UCSD-AML1 (cell line): ENCODE measurements around the gene PGGHG.
A peak's percentile ranks its signal among the peaks of the same experiment; 100 is the strongest.
"Not testable (repeated sequence)": the region's sequence is repeated elsewhere in the genome, so short reads cannot be mapped to it uniquely, and the experiment has no call there.

Experiments used
- DNase-seq: peaks from one replicate; lab custom pipeline; 2025; ENCODE audit not compliant: unreplicated experiment; lab: John Stamatoyannopoulos, UW

The PGGHG gene

DNA sequence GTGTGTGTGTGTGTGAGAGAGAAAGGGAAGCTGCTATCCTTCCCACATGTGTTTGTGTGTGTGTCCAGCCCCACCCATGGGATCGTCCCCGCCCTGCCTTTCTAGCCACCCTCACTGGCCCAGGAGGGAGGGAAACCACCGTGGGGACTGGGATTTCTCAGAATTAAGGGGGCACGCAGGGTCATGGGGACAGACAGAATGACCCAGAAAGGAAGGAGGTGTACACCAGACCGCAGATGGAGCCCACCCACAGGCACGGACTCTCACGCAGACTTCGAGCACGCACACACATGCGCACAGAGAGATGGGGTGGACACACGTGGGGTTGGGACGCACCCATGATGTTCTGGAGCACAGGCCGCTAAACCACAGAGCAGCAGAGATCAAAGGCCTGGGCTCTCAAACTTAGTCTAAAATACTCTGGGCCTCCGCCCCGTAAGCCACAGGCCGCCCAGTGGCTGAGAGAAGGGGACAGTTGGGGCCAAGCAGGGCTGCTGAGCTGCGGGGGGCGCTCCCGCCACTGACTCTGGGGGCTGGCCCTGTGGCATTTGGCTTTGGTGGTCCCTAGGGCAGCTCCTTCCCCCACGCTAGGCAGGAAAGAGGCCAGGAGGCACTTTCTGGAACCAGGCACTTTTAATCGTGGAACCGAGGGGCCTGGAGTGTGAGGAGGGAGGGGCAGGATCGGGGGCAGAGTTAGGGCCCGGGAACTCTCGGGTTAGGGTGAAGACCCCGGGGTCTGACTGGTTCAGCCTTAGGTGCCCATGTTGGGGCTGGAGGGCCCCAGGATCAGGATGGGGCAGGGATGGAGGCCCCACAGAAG is 8.9 kb downstream of the PGGHG start:
- no peak for DNase-seq

DNA sequence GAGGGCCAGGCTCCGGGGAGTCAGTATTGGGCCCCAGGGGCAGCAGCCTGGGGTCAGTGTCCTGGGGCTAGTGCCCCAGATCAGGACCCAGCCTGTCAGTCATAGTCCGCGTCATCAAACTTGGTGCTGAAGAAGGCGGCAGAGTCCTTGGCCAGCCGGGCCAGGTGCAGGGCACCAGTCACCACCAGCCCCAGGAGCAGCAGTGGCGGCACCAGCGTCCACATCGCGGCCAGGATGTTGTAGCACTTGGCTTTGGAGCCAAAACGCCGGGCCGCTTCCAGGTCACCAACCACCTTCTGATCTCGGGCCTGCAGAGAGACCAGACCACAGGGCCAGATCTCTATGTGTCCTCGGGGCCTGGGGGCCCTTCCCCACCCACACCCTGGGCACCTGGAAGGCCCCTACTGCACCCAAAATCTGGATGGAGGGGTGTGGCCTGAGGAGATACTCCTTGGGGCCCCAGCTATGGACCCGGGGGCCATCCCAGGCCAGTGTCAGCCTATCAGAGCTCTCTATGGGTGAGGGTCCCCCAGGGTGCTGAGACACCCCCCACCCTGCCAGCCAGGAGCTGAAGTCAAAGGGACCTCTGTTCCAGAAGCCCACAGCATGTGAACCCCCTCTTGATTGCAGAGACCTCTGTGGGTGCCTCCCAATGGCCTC is 9.6 kb downstream of the PGGHG start:
- no peak for DNase-seq

DNA sequence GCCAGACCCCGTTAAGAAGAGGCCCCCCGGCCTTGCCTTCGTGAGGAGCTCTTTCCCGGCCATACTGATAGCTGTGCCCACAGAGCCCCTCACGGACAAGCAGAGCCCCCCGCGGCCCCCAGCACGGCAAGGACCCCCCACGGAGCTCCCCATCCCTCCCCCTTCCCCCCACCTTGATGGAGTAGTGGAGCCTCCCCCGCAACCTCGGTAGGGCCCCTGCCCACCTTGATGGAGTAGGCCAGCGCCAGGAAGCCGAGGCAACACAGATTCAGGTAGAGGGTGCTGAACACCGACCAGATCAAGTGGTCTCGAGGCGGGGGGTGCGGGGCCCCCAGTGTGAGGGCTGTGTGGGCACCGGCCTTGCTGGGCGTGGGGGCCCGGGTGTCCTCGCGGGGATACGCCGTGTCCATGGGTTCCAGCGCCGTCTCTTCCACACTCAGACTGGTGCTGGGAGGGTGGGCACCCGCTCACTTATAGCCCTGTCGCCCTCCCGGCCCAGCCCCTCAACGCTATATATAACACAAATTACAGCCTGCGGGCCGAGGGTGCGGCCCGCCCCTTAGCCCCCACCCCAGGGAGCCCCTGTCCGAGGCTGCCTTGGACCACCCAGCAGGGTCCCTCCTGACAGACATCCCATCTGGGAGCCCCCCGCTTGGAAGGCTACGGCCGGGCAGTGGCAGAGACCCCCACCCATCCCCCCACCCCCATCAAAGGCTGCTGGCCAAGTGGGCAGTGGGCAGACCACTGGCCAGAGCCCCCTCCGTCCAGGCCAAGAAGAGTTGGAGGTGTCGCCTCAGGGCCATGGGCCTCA is 10.4 kb downstream of the PGGHG start, which contains the start of gene IFITM5:
IFITM5 (minus strand) TSS at position 446 of the 811 bp plus-strand sequence; CDS start at position 410, 36 bp downstream.
- no peak for DNase-seq

DNA sequence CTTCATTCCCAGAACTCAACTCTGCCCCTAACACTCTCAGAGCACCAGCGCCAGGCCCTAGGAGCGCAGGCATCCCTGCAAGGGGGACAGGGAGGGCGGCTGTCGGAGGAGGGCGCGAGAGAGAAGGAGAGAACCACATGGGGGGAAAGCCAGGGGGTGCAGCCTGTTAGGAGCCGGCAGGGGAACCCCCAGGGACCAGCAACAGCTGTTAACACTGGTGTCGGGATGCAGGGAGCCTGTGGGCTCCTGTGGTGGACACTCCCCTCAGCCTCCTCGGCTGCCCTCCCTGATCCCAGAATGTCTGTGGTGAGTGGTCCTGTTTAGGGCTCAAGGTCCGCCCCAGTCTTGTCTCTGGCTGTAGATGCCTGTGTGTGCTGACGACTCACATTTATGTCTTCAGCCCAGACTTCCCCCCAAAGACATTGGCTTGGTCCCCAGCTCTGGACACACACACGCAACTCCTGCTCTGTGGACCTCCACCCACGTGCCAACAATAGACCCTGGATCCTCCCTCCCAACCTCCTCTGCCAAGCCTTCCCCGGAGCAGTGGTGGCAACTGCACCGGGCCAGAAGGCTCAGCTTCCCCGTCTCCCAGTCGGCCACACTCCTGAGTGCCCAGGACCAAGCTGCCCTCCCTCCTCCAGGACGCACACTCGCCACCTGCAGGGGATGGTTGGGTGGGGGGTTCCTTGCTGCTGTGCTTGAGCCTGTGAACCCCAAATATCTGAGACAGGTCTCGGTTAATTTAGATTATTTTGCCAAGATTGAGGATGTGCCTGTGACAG is 11.2 kb downstream of the PGGHG start:
- no peak for DNase-seq

DNA sequence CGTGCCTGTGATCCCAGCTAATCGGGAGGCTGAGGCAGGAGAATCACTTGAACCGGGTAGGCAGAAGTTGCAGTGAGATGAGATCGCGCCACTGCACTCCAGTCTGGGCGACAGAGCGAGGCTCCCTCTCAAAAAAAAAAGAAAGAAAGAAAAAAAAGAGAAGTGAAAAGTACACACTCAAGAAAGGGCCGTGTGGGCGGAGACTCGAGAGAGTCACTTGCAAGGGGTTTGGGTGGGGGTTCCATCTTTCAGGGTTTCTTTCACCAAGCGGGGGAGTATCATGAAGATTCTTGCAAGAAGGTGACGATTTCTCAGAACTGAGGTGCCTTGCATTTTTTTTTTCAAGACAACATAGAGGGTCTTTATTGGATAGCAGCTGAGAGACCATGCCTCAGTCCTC is 14.4 kb downstream of the PGGHG start:
- no peak for DNase-seq

DNA sequence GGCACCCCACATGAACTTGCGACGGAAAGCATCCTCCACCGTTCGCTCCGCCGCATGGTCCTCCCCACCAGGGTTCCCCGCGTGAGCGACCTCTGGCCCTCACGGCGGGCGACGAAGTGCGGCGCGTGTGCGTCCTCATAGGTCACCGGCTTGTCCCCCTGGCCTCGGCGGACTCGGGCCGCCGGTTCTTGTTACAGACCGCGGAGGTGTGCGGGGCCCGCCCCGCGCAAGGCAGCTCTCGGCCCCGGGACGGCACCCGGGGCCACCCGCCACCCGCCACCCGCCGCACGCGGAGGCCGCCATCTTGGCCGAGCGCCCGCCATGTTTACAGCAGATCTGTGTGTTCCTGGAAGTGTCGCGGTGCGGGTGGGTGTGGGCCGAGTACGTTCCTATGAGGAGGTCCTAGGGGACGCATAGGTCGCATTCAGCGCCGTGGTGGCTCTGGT is 15.2 kb downstream of the PGGHG start:
- DNase-seq = no peak

DNA sequence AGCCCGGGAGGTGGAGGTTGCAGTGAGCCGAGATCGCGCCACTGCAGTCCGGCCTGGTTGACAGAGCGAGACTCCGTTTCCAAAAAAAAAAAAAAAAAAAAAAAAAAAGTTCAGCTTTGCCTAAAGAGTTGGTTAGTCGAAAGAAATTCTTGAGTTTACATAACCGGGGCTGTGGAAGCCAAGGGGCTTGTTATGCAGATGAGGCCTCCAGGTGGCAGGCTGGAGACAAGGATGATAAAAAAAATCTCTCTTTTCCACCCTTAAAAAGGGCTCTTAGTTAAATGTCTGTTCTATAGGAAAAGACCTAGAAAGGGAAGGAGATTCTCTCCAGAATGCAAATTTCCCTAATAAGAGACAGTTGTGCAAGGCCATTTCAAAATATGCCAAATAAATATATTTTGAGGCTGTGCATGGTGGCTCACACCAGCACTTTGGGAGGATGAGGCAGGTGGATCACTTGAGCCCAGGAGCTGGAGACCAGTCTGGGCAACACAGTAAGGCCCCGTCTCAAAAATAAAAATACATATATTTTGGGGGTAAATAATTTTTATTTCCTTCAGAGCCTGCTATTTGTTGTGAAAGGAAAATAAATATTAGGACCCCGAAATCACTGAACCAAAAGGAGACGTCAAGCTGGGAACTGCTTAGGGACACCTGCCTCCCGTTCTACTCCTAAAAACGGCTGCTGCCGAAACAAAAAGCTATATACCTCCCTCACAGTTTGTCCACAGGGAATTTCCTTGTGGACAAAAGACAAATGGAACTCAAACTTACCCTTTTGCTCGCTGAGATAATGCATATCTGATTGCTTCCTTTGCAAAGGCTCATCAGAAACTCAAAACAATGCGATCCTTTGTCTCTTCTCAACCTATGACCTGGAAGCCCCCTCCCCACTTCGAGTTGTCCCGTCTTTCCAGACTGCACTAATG is 16.3 kb downstream of the PGGHG start:
- peak; percentile 53 for DNase-seq

DNA sequence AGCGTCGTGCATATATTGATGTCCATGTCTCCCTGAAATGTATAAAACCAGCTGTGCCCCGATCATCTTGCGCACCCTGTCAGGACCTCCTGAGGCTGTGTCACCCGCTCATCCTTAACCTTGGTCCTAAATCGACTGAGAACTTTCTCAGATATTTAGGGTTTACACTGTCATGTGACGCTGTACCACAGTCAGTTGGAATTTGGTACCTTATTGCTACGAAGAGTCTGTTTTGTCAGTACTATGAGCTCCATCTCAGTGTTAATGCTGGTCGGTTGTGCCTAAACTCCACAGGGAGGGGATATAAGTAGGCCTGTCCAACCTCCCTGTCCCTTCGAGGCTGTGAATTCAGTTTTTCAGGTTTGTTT is 16.9 kb downstream of the PGGHG start:
- DNase-seq = no peak

DNA sequence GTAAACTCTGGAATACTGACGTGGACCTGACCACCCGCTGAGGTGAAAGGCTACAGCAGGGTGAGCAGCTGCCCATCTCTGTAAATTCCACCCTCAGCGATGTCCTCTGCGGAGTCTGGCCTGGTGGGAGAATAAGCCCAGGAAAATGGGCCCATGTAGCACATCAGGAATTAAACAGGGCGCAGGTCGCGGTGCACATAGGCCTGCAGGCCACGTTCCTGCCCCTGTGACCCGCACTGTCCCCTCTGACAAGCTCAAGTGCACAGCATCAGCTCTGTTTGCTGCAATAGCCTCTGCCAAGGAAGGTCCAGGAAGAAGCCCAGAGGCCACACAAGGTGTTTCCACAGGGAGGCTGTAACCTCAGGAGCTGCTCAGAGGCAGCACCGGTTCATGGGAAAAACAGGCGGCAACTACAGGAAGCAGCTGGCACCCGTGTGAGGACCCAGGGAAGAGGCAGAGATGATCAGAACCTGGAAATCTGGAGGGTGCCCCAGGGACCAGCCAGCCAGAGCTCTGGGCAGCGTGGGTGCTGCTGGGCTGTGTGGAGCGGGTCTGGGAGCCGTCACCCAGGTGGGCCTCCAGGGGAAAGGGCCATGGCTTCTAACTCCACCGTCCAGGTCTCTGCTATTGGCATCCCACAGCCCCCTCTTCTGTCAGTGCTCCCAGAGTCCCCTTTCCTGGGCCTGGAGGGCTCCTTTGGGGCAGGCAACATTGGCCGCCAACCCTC is 17.9 kb downstream of the PGGHG start:
- peak; percentile 41 for DNase-seq

DNA sequence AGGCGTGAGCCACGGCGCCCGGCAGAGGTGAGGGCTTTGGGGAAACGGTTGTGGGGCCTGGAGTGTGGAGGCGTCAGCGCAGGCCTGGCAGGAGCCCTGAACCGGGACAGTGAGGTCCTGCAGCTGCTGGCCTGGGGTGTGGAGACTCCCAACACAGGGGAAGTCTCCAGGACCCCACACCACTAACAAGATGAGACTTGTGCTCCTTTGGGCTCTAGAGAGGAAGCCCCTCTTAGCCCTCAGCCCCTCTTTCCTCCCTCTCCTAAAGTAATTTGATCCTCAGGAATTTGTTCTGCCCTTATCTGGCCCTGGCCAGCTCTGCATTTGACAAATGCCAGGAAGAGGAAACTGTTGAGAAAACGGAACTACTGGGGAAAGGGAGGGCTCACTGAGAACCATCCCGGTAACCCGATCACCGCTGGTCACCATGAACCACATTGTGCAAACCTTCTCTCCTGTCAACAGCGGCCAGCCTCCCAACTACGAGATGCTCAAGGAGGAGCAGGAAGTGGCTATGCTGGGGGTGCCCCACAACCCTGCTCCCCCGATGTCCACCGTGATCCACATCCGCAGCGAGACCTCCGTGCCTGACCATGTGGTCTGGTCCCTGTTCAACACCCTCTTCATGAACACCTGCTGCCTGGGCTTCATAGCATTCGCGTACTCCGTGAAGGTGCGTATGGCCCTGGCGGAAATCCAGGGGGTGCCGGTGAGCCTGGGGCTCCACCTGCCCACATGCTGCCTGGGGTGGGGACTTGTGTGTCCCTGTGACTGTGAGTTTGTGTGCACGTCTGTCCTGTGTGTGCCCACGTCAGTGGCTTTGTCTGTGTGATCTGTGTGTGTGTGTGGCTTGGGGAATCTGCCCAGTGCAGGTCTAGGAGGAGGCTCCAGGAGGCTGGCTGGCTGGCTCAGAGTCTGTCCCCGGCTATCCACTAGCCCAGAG is 19.1 kb downstream of the PGGHG start, which contains the start of gene IFITM2:
IFITM2 (plus strand) TSS at position 51 of the 943 bp plus-strand sequence; CDS start at position 428, 377 bp downstream.
- DNase-seq = peak; percentile 80

DNA sequence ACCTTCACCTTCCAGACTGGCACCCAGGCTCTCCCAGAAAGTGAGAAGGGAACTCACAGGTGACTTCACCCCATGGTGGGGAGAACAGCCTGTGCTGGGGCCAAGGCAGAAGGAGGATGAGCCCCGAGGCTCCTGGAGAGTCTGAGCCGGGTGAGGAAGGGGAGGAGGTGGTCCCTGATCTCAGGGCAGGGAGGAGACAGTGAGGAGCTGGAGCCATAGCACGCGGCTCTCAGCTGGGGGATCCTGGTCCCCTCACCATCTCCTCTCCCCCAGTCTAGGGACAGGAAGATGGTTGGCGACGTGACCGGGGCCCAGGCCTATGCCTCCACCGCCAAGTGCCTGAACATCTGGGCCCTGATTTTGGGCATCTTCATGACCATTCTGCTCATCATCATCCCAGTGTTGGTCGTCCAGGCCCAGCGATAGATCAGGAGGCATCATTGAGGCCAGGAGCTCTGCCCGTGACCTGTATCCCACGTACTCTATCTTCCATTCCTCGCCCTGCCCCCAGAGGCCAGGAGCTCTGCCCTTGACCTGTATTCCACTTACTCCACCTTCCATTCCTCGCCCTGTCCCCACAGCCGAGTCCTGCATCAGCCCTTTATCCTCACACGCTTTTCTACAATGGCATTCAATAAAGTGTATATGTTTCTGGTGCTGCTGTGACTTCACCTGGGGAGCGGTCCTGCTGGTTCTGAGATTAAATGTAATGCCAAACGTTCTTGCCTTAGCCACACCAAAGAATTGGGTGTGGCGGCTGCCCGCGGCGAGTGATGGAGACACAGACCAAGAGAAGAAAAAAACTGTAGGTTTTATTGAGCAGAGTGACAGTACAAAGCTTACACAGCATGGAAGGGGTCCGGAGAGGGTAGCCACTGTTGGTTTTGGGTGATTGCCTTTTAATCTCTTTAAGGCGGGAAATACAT is 20.1 kb downstream of the PGGHG start:
- not testable (repeated sequence) for DNase-seq

DNA sequence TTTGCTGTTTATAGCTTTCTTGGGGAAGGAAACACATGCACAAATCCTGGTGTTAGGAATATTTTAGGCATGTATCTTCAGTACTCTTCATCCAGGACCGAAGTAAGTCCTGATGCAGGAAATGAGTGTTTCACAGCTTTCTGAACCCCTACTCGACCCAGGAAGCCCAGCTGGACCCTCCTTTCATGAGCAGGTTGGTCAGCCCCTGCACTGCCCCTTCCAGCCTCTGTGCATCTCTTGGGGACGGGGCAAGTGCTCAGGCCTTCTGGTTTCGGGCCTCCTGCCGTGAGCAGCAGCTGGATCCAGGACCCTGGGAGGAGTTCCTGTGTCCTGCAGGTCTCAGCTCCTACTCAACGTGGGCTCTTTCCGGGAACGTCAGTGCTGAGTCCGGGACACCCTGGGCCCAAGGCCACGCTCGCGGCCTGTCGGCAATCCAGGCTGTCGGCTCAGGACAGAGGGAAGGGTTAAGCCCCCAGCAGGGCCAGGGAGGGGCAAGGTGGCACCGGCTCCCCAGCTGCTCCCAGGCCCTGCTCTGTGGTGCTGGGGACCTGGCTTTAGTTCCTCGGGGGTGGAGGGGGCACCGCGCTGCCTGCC is 21.1 kb downstream of the PGGHG start:
- DNase-seq = not testable (repeated sequence)

DNA sequence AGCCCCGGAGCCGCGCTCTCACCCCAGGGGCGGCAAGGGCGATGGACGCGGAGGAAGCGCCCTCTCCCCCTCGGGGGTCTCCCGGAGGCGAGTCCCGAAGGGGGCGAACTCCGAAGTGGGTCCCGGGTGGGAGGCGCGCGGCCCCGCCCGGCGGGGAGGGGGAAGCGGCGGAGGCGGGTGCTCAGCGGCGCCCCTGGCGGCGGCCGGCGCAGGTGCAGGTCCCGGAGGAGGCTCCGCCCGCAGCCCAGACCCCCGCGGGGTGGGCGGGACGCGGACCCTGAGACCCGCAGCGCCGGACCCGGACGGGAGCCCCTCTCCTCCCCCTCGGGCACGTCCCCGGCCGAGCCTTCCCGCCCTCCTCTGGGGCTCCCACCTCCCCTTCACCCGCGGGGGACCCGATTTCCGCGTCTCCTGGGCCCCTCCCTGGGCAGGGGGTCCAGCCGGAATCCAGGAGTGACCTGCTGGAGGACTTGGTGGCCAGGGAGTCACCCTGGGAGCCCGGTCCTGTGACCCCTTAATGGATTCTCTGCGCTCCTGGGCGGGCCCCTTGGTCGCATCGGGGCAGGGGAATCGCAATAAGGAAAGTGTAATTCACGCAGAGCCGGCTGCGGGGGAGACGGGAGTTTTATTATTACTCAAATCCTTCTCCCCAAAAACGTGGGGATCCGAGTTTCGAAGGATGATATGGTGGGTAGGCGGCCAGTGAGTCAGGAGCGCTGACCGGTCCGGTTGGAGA is 22.3 kb downstream of the PGGHG start:
- DNase-seq = not testable (repeated sequence)

DNA sequence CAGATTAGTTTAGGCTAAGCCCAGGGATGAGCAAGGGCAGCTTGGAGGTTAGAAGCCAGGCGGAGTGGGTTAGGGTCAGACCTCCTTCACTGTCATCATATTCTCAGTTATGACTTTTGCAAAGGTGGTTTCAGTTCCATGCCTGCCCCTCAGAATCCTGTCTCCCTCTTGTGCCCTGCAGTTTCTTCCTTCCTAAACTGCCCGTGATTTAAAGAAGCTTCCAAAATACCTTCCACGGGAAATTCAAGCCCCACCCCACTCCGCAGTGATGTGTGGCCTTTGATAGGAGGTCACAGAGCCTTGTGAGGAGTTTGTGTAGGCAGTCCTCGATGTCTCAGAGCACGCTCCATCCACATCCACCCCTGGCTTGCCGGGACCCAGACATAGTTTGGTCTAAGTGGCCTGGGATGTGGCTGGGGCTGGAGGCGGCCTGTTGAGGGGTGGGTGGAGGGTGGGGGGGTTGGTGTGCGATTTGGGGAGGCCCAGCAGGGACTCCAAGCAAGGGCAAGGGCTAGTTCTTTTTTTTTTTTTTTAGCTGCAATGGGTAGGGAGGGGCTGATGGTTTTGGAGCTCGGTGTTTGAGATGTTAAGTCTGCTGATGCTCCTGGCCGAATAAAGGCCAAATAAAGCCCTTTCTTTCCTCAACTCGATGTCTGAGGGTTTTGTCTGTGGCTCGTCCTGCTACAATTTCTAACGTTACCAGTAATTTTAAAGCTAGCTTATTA is 23.3 kb downstream of the PGGHG start:
- no peak for DNase-seq

DNA sequence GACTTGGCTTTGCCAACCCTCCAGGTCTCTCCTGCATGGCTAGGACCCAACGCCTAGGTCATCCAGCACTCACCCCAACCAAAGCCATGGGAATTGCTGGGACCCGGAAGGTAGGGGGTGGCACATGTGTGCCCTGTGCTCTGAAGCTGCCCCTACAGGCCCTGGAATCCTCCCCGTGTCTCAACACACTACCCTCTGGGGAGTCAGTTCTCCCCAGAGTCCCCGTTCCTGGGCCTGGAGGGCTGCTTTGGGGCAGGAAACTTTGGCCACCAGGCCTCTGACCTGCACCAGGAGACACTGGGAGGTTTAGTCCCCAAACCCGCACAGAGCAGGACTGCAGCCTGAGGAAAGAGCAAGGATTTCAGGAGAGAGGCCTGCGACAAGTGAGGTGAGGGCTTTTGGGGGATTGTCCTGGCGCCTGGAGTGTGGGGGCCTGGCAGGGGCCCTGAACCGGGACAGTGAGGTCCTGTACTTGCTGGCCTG is 24.4 kb downstream of the PGGHG start:
- peak; percentile 66 for DNase-seq
